ENCODE results near the gene ERCC6L2.

The ERCC6L2 gene

GRCh38 chr9:95927271-95928004 is 51.9 kb downstream of the ERCC6L2 start:
- ATAC-seq = no peak; the same call in 2 of the 3 replicates
- TF ChIP-seq TCF4 (CRISPR knock-in tag; IDR thresholded peaks at IDR 0.05; ENCODE audit: borderline replicate concordance) (peak; percentile 70), ZFP30 (CRISPR knock-in tag; IDR thresholded peaks at IDR 0.05) (no peak), ISL1 (CRISPR knock-in tag; IDR thresholded peaks at IDR 0.05) (peak; percentile 70)

- TF ChIP-seq ISL1 (CRISPR knock-in tag; IDR thresholded peaks at IDR 0.05) = no peak
- no peak for TF ChIP-seq PPARA (CRISPR knock-in tag; IDR thresholded peaks at IDR 0.05; ENCODE audit: borderline replicate concordance)
- no peak for ATAC-seq
Observed at GRCh38 chr9:95930277-95930676, 54.8 kb downstream of the ERCC6L2 start.

- TF ChIP-seq TCF4 (CRISPR knock-in tag; IDR thresholded peaks at IDR 0.05; ENCODE audit: borderline replicate concordance) (no peak), CSDC2 (CRISPR knock-in tag; IDR thresholded peaks at IDR 0.05) (no peak), GLIS3 (CRISPR knock-in tag; IDR thresholded peaks at IDR 0.05) (no peak), PPARA (CRISPR knock-in tag; IDR thresholded peaks at IDR 0.05; ENCODE audit: borderline replicate concordance) (no peak), POU6F1 (CRISPR knock-in tag; IDR thresholded peaks at IDR 0.05; ENCODE audit: borderline replicate concordance, low read depth) (no peak), SNAI2 (CRISPR knock-in tag; IDR thresholded peaks at IDR 0.05) (no peak), ZNF565 (CRISPR knock-in tag; conservative IDR thresholded peaks at IDR 0.05; ENCODE audit: low read depth) (no peak), ZNF8 (CRISPR knock-in tag; IDR thresholded peaks at IDR 0.05) (no peak), ZFP3 (CRISPR knock-in tag; IDR thresholded peaks at IDR 0.05) (no peak), TSHZ2 (CRISPR knock-in tag; IDR thresholded peaks at IDR 0.05) (no peak), CREB5 (CRISPR knock-in tag; IDR thresholded peaks at IDR 0.05; ENCODE audit: low read depth) (no peak), TOX (CRISPR knock-in tag; IDR thresholded peaks at IDR 0.05; ENCODE audit: borderline replicate concordance) (no peak), ISL1 (CRISPR knock-in tag; IDR thresholded peaks at IDR 0.05) (no peak), CSRNP3 (CRISPR knock-in tag; IDR thresholded peaks at IDR 0.05) (no peak), ZNF70 (CRISPR knock-in tag; IDR thresholded peaks at IDR 0.05) (no peak), ESRRG (CRISPR knock-in tag; IDR thresholded peaks at IDR 0.05) (no peak), OSR1 (CRISPR knock-in tag; IDR thresholded peaks at IDR 0.05) (no peak), RARB (CRISPR knock-in tag; IDR thresholded peaks at IDR 0.05) (no peak)
- ATAC-seq = no peak
Observed at GRCh38 chr9:95935861-95936578, 60.5 kb downstream of the ERCC6L2 start.

- no peak for ATAC-seq
- TF ChIP-seq BACH2 (CRISPR knock-in tag; IDR thresholded peaks at IDR 0.05; ENCODE audit: borderline replicate concordance) = no peak
- no peak for TF ChIP-seq RARB (CRISPR knock-in tag; IDR thresholded peaks at IDR 0.05)
- no peak for TF ChIP-seq GLIS3 (CRISPR knock-in tag; IDR thresholded peaks at IDR 0.05)
- TF ChIP-seq SNAI2 (CRISPR knock-in tag; IDR thresholded peaks at IDR 0.05) = no peak
- no peak for TF ChIP-seq ZFP30 (CRISPR knock-in tag; IDR thresholded peaks at IDR 0.05)
- TF ChIP-seq ZC3H10 (CRISPR knock-in tag; IDR thresholded peaks at IDR 0.05) = no peak
- TF ChIP-seq TSHZ2 (CRISPR knock-in tag; IDR thresholded peaks at IDR 0.05) = no peak
- TF ChIP-seq OSR1 (CRISPR knock-in tag; IDR thresholded peaks at IDR 0.05) = no peak
- no peak for TF ChIP-seq ZFP3 (CRISPR knock-in tag; IDR thresholded peaks at IDR 0.05)
- no peak for TF ChIP-seq TOX (CRISPR knock-in tag; IDR thresholded peaks at IDR 0.05; ENCODE audit: borderline replicate concordance)
- no peak for TF ChIP-seq POU6F1 (CRISPR knock-in tag; IDR thresholded peaks at IDR 0.05; ENCODE audit: borderline replicate concordance, low read depth)
Observed at GRCh38 chr9:95936579-95937075, 61.1 kb downstream of the ERCC6L2 start.
